Calu3 (cell line): ENCODE results near the gene MYL7. TPM values are rescaled to one million over a fixed set of nuclear protein-coding genes. Genes with fewer than 3 reads are reported as not detected.

ENCODE experiments used
- BruUV-seq: library from RNA; stranded (reverse); fragments of 400-500 nt; replicated peaks from 2 replicates; lab custom pipeline; 2021; lab: Mats Ljungman, UMichigan
- CTCF ChIA-PET: fragments of 300-600 bp; sonication (Branson Sonifier 250); formaldehyde crosslinking; loops from one replicate; lab custom pipeline; 2022; ENCODE audit warnings: antibody characterized with exemption; lab: Charles Lee
- DNase-seq: peaks from one replicate; pipeline ENCODE4 v3.0.0; 2022
- H3K27ac Mint-ChIP-seq: one replicate; pipeline ENCODE4 v1.8.0; 2022; ENCODE audit warnings: mixed read lengths; ENCODE audit not compliant: unreplicated experiment
- H3K27me3 Mint-ChIP-seq: one replicate; pipeline ENCODE4 v1.8.0; 2022; ENCODE audit warnings: mixed read lengths; ENCODE audit not compliant: unreplicated experiment
- H3K36me3 Mint-ChIP-seq: one replicate; pipeline ENCODE4 v1.8.0; 2022; ENCODE audit warnings: mild to moderate bottlenecking, moderate library complexity, mixed read lengths; ENCODE audit not compliant: insufficient read depth, unreplicated experiment
- H3K4me1 Mint-ChIP-seq: one replicate; pipeline ENCODE4 v1.8.0; 2022; ENCODE audit warnings: mild to moderate bottlenecking, low read depth, mixed read lengths; ENCODE audit not compliant: unreplicated experiment
- H3K4me3 Mint-ChIP-seq: one replicate; pipeline ENCODE4 v1.8.0; 2022; ENCODE audit warnings: mild to moderate bottlenecking, low read depth, moderate library complexity, mixed read lengths; ENCODE audit not compliant: unreplicated experiment
- H3K9me3 Mint-ChIP-seq: one replicate; pipeline ENCODE4 v1.8.0; 2022; ENCODE audit warnings: low read depth, mixed read lengths; ENCODE audit not compliant: unreplicated experiment
- CTCF ChIP-seq: fragments of 200-600 bp; IDR thresholded peaks from one replicate; pipeline ENCODE4 v1.8.0; 2022; ENCODE audit warnings: antibody characterized with exemption; ENCODE audit not compliant: unreplicated experiment
- intact Hi-C: fragments of 100-400 bp; cut with micrococcal nuclease; formaldehyde crosslinking; loops from one replicate; pipeline ENCODE4 v1.10.0; 2022; ENCODE audit not compliant: unreplicated experiment
- total RNA-seq: library from RNA; stranded (reverse); gene quantifications from 2 replicates; pipeline ENCODE4 v1.2.3, GENCODE V29; 2022

Gene MYL7
- total RNA-seq, 1 experiment from 2014 or later: not detected

- Mint-ChIP-seq H3K9me3 (no peaks in the 10 kb centered on the region), H3K4me3 (no peak overlapping the region), H3K4me1 (no peaks in the 10 kb centered on the region), H3K27ac (no peak overlapping the region), H3K27me3 (peaks cover 47% of the 10 kb centered on the region), H3K36me3 (no peaks in the 10 kb centered on the region)
- DNase-seq: no peak
- CTCF ChIA-PET: no interaction called here
- intact Hi-C loops: no loop called here
- TF ChIP-seq CTCF: no peak
- no TSS peak for BruUV-seq
Measured at GRCh38 chr7:44153948-44154335, 12.8 kb upstream of the MYL7 start.

- peaks cover 50% of the 10 kb centered on the region for H3K27me3 Mint-ChIP-seq
- no peak overlapping the region for H3K27ac Mint-ChIP-seq
- TF ChIP-seq CTCF: no peak
- DNase-seq: no peak
- no peaks in the 10 kb centered on the region for H3K4me1 Mint-ChIP-seq
- H3K36me3 Mint-ChIP-seq: no peaks in the 10 kb centered on the region
- CTCF ChIA-PET: no interaction called here
- intact Hi-C loops: no loop called here
- BruUV-seq: no TSS peak
- H3K9me3 Mint-ChIP-seq: no peaks in the 10 kb centered on the region
- no peak overlapping the region for H3K4me3 Mint-ChIP-seq
Measured at GRCh38 chr7:44152971-44153947, 12.1 kb upstream of the MYL7 start.

GRCh38 chr7:44151956-44152355 is 10.8 kb upstream of the MYL7 start:
- CTCF ChIA-PET: interaction anchor here (1.5 kb wide), 1 partner anchor 49 kb away, joined by 4 read pairs; no protein-coding TSS in a partner anchor
- H3K27me3 Mint-ChIP-seq: peaks cover 50% of the 10 kb centered on the region
- no peak for TF ChIP-seq CTCF
- no peaks in the 10 kb centered on the region for H3K9me3 Mint-ChIP-seq
- H3K27ac Mint-ChIP-seq: no peak overlapping the region
- H3K4me3 Mint-ChIP-seq: no peak overlapping the region
- no peak for DNase-seq
- intact Hi-C loops: no loop called here
- no TSS peak for BruUV-seq
- H3K36me3 Mint-ChIP-seq: no peaks in the 10 kb centered on the region
- H3K4me1 Mint-ChIP-seq: no peaks in the 10 kb centered on the region

- TF ChIP-seq CTCF: no peak
- Mint-ChIP-seq H3K36me3 (no peaks in the 10 kb centered on the region), H3K9me3 (no peaks in the 10 kb centered on the region), H3K4me1 (no peaks in the 10 kb centered on the region), H3K4me3 (no peak overlapping the region), H3K27ac (no peak overlapping the region), H3K27me3 (peaks cover 55% of the 10 kb centered on the region)
- BruUV-seq: no TSS peak
- no peak for DNase-seq
- CTCF ChIA-PET: interaction anchor here (1.5 kb wide), 1 partner anchor 50 kb away, joined by 4 read pairs; no protein-coding TSS in a partner anchor
- intact Hi-C loops: no loop called here
Measured at GRCh38 chr7:44150966-44151941, 10.1 kb upstream of the MYL7 start.
